Activated CD8-positive, alpha-beta T cell treated with anti-CD3 and anti-CD28 coated beads, Interleukin-2, amount 10 ng/mL, durations not matched to agents 7 days and 5 days (primary cell): ENCODE measurements around the gene SAG. TPM values are rescaled to one million over a fixed set of nuclear protein-coding genes. Genes with fewer than 3 reads are reported as not detected.

Experiments
- ATAC-seq: fragments of 150-1000 bp; cut with Tn5 transposase; one replicate; pipeline ENCODE4 v1.10.0; 2021; ENCODE audit warnings: moderate library complexity
- CTCF ChIA-PET: fragments of 350-600 bp; sonication (Branson Sonifier 250); formaldehyde crosslinking; loops from one replicate; lab custom pipeline; 2021; ENCODE audit warnings: antibody characterized with exemption; lab: Charles Lee
- POLR2A ChIA-PET: fragments of 350-600 bp; sonication (Branson Sonifier 250); formaldehyde crosslinking; loops from one replicate; lab custom pipeline; 2021; ENCODE audit warnings: antibody characterized with exemption; lab: Charles Lee
- DNase-seq: peaks from one replicate; pipeline ENCODE4 v3.0.0-alpha.2; 2020
- H3K27ac Mint-ChIP-seq: one replicate; pipeline ENCODE4 v1.8.0; 2021; ENCODE audit warnings: mild to moderate bottlenecking, mixed read lengths
- H3K27me3 Mint-ChIP-seq: one replicate; pipeline ENCODE4 v1.8.0; 2021; ENCODE audit warnings: low read depth, mixed read lengths
- H3K36me3 Mint-ChIP-seq: one replicate; pipeline ENCODE4 v1.8.0; 2021; ENCODE audit warnings: low read depth, mixed read lengths
- H3K4me1 Mint-ChIP-seq: one replicate; pipeline ENCODE4 v1.8.0; 2021; ENCODE audit warnings: low read depth, mixed read lengths
- H3K4me3 Mint-ChIP-seq: one replicate; pipeline ENCODE4 v1.8.0; 2021; ENCODE audit warnings: mild to moderate bottlenecking, mixed read lengths
- H3K9me3 Mint-ChIP-seq: one replicate; pipeline ENCODE4 v1.8.0; 2022; ENCODE audit warnings: mixed read lengths; ENCODE audit not compliant: insufficient read depth
- total RNA-seq, 2 experiments: library from RNA; stranded (reverse); gene quantifications; one replicate each; pipeline ENCODE4 v1.2.3, GENCODE V29; 2021

SAG gene
- total RNA-seq, 2 experiments from 2014 or later: 0.05 TPM; not detected in 1

- H3K27ac Mint-ChIP-seq: no peak overlapping the region
- ChIA-PET CTCF (interaction anchor here (0.7 to 1.6 kb wide), 4 partner anchors 13 to 100 kb away, joined by 3 read pairs; no protein-coding TSS in a partner anchor), POLR2A (no interaction called here)
- peaks cover 11% of the 10 kb centered on the region for H3K4me1 Mint-ChIP-seq
- peaks cover 4% of the 10 kb centered on the region for H3K27me3 Mint-ChIP-seq
- no peak for ATAC-seq
- DNase-seq: no peak
- H3K36me3 Mint-ChIP-seq: no peaks in the 10 kb centered on the region
- H3K9me3 Mint-ChIP-seq: no peaks in the 10 kb centered on the region
- no peak overlapping the region for H3K4me3 Mint-ChIP-seq
Measured at GRCh38 chr2:233343171-233343705, 35.6 kb downstream of the SAG start.

GRCh38 chr2:233346376-233346775 is 38.8 kb downstream of the SAG start:
- no peak for ATAC-seq
- CTCF ChIA-PET: interaction anchor here (1.5 kb wide), 1 partner anchor 14 kb away, joined by 4 read pairs; no protein-coding TSS in a partner anchor
- POLR2A ChIA-PET: interaction anchor here (0.6 to 1.2 kb wide), 3 partner anchors 10 to 60 kb away, joined by 3 to 4 read pairs (median 3); no protein-coding TSS in a partner anchor

GRCh38 chr2:233346930-233347329 is 39.3 kb downstream of the SAG start:
- H3K27me3 Mint-ChIP-seq: no peaks in the 10 kb centered on the region
- H3K9me3 Mint-ChIP-seq: no peaks in the 10 kb centered on the region
- H3K36me3 Mint-ChIP-seq: no peaks in the 10 kb centered on the region
- H3K4me1 Mint-ChIP-seq: peaks cover 24% of the 10 kb centered on the region
- no peak for ATAC-seq
- ChIA-PET POLR2A (interaction anchor here (1.2 kb wide), 1 partner anchor 10 kb away, joined by 4 read pairs; no protein-coding TSS in a partner anchor), CTCF (interaction anchor here (0.7 to 1.5 kb wide), 2 partner anchors 8 to 15 kb away, joined by 3 to 4 read pairs; no protein-coding TSS in a partner anchor)
- H3K27ac Mint-ChIP-seq: no peak overlapping the region
- H3K4me3 Mint-ChIP-seq: no peak overlapping the region
- no peak for DNase-seq

More at GRCh38 chr2:233346376-233346775, 38.8 kb downstream of the SAG start:
- no peak for DNase-seq
- Mint-ChIP-seq H3K9me3 (no peaks in the 10 kb centered on the region), H3K27ac (no peak overlapping the region), H3K4me3 (no peak overlapping the region), H3K4me1 (peaks cover 22% of the 10 kb centered on the region), H3K27me3 (peaks cover 2% of the 10 kb centered on the region), H3K36me3 (no peaks in the 10 kb centered on the region)

- ATAC-seq (no peak), DNase-seq (no peak)
- Mint-ChIP-seq H3K36me3 (peaks cover 4% of the 10 kb centered on the region), H3K27me3 (no peaks in the 10 kb centered on the region), H3K4me1 (peaks cover 45% of the 10 kb centered on the region), H3K27ac (peak overlapping the region; percentile 8), H3K4me3 (no peak overlapping the region), H3K9me3 (no peaks in the 10 kb centered on the region)
- CTCF ChIA-PET: interaction anchor here (0.9 to 1.0 kb wide), 2 partner anchors 13 to 82 kb away, joined by 3 read pairs; no protein-coding TSS in a partner anchor
- POLR2A ChIA-PET: no interaction called here
Measured at GRCh38 chr2:233349005-233349998, 41.7 kb downstream of the SAG start.

GRCh38 chr2:233350708-233351107 is 43.1 kb downstream of the SAG start:
- H3K36me3 Mint-ChIP-seq: peaks cover 10% of the 10 kb centered on the region
- ChIA-PET POLR2A (no interaction called here), CTCF (interaction anchor here (0.9 kb wide), 2 partner anchors 19 kb away, joined by 3 read pairs; no protein-coding TSS in a partner anchor)
- no peaks in the 10 kb centered on the region for H3K27me3 Mint-ChIP-seq
- no peak overlapping the region for H3K4me3 Mint-ChIP-seq
- H3K9me3 Mint-ChIP-seq: no peaks in the 10 kb centered on the region
- ATAC-seq (no peak), DNase-seq (no peak)
- H3K4me1 Mint-ChIP-seq: peaks cover 51% of the 10 kb centered on the region
- no peak overlapping the region for H3K27ac Mint-ChIP-seq

GRCh38 chr2:233351423-233351822 is 43.8 kb downstream of the SAG start:
- ATAC-seq: no peak

GRCh38 chr2:233352141-233352842 is 44.7 kb downstream of the SAG start:
- Mint-ChIP-seq H3K4me3 (no peak overlapping the region), H3K9me3 (no peaks in the 10 kb centered on the region), H3K27me3 (no peaks in the 10 kb centered on the region), H3K4me1 (peaks cover 67% of the 10 kb centered on the region), H3K27ac (peak overlapping the region; percentile 7), H3K36me3 (peaks cover 26% of the 10 kb centered on the region)
- ChIA-PET POLR2A (no interaction called here), CTCF (no interaction called here)
- DNase-seq (no peak), ATAC-seq (no peak)

More at GRCh38 chr2:233351423-233351822, 43.8 kb downstream of the SAG start:
- H3K27me3 Mint-ChIP-seq: no peaks in the 10 kb centered on the region
- POLR2A ChIA-PET: no interaction called here
- DNase-seq: no peak
- peaks cover 17% of the 10 kb centered on the region for H3K36me3 Mint-ChIP-seq
- H3K4me1 Mint-ChIP-seq: peaks cover 58% of the 10 kb centered on the region
- H3K27ac Mint-ChIP-seq: no peak overlapping the region
- CTCF ChIA-PET: interaction anchor here (0.9 kb wide), 1 partner anchor 20 kb away, joined by 3 read pairs; no protein-coding TSS in a partner anchor
- no peaks in the 10 kb centered on the region for H3K9me3 Mint-ChIP-seq
- H3K4me3 Mint-ChIP-seq: no peak overlapping the region

GRCh38 chr2:233353101-233353768 is 45.6 kb downstream of the SAG start:
- ChIA-PET CTCF (interaction anchor here (0.6 to 3.3 kb wide), 21 partner anchors 9 to 240 kb away, joined by 3 to 21 read pairs (median 3); no protein-coding TSS in a partner anchor), POLR2A (interaction anchor here (1.0 to 1.5 kb wide), 7 partner anchors 13 to 86 kb away, joined by 3 to 10 read pairs (median 4); no protein-coding TSS in a partner anchor)
- Mint-ChIP-seq H3K9me3 (no peaks in the 10 kb centered on the region), H3K27ac (peak overlapping the region; percentile 94), H3K36me3 (peaks cover 32% of the 10 kb centered on the region), H3K27me3 (no peaks in the 10 kb centered on the region), H3K4me3 (peak overlapping the region; percentile 84), H3K4me1 (peaks cover 77% of the 10 kb centered on the region)
- DNase-seq (no peak), ATAC-seq (no peak)

- peak; percentile 76 for ATAC-seq
- Mint-ChIP-seq H3K27ac (peak within 1 kb of the TSS; percentile 94), H3K4me3 (peak within 1 kb of the TSS; percentile 85), H3K27me3 (no peaks in the 10 kb centered on the region), H3K36me3 (peaks cover 39% of the 10 kb centered on the region), H3K9me3 (no peaks in the 10 kb centered on the region), H3K4me1 (peaks cover 82% of the 10 kb centered on the region)
- ChIA-PET CTCF (interaction anchor here (0.6 to 3.3 kb wide), 22 partner anchors 9 to 241 kb away, joined by 3 to 21 read pairs (median 3); no protein-coding TSS in a partner anchor), POLR2A (interaction anchor here (1.0 to 1.5 kb wide), 7 partner anchors 14 to 86 kb away, joined by 3 to 10 read pairs (median 4); no protein-coding TSS in a partner anchor)
- peak; percentile 79 for DNase-seq
Measured at GRCh38 chr2:233353769-233354499, 46.3 kb downstream of the SAG start, which contains the start of gene DGKD. Gene DGKD (plus strand): TSS chr2:233354494. CDS start chr2:233354519, 25 bp downstream.

GRCh38 chr2:233354500-233354924 is 46.9 kb downstream of the SAG start:
- no peak for DNase-seq
- ChIA-PET CTCF (interaction anchor here (0.8 to 3.3 kb wide), 9 partner anchors 13 to 104 kb away, joined by 3 to 21 read pairs (median 8); no protein-coding TSS in a partner anchor), POLR2A (interaction anchor here (1.2 to 1.5 kb wide), 6 partner anchors 14 to 87 kb away, joined by 3 to 10 read pairs (median 4); no protein-coding TSS in a partner anchor)
- Mint-ChIP-seq H3K9me3 (no peaks in the 10 kb centered on the region), H3K4me3 (peak overlapping the region; percentile 51), H3K27me3 (no peaks in the 10 kb centered on the region), H3K36me3 (peaks cover 44% of the 10 kb centered on the region), H3K27ac (no peak overlapping the region), H3K4me1 (peaks cover 82% of the 10 kb centered on the region)
- ATAC-seq: peak; percentile 33
